ENCODE results near the gene AUTS2.

The AUTS2 gene

GRCh38 chr7:69885431-69885830 lies 287.2 kb downstream of the AUTS2 start:
- DNase-seq (ENCODE audit: low read depth, low spot score): no peak

- no peak for DNase-seq (ENCODE audit: low read depth, low spot score)
Measured at GRCh38 chr7:69889338-69889975, 291.2 kb downstream of the AUTS2 start.

- DNase-seq (ENCODE audit: low read depth, low spot score): no peak
Measured at GRCh38 chr7:69889976-69890351, 291.7 kb downstream of the AUTS2 start.

- DNase-seq (ENCODE audit: low read depth, low spot score): no peak
Measured at GRCh38 chr7:69892790-69893189, 294.5 kb downstream of the AUTS2 start.

DNA sequence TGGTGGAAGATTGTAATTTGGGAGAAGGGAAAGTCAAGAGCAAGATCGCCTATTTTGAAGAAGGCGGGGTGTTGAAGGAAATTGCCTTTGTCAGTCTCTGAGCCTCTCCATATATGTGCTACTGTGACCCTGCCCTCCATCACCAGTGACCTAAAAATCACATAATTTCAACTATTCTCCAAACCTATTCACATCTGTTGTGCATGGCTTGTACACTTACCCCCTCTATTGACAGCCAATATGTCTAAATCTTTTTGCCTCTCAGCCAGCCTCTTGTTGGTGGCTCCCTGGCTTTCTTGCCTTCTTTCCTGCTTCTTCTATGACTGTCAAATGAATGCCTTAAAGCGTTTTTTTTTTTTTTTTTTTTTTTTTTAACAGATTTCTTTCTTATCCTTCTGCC lies 295.6 kb downstream of the AUTS2 start:
- no peak for DNase-seq (ENCODE audit: low read depth, low spot score)

- no peak for DNase-seq (ENCODE audit: low read depth, low spot score)
Measured at GRCh38 chr7:69895446-69895845, 297.2 kb downstream of the AUTS2 start.

DNA sequence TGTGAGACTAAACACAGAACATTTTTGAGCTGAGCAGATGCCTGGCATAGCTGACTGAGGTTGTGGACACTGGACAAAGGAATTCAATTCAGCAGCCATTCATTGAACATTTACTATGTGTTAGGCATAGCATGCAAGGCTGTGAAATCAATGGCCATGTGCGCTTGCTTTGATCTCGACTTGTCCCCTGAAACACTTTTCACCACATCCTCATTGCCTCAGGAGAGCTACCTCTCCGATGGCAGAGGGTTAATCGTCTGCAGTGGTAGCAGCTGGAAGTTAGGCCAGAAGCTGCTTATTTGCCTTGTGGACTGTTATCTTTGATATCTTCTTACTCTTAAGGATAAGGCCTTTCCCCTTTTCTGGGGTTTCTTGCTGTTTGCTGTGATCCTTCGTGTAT lies 297.8 kb downstream of the AUTS2 start:
- no peak for DNase-seq (ENCODE audit: low read depth, low spot score)

DNA sequence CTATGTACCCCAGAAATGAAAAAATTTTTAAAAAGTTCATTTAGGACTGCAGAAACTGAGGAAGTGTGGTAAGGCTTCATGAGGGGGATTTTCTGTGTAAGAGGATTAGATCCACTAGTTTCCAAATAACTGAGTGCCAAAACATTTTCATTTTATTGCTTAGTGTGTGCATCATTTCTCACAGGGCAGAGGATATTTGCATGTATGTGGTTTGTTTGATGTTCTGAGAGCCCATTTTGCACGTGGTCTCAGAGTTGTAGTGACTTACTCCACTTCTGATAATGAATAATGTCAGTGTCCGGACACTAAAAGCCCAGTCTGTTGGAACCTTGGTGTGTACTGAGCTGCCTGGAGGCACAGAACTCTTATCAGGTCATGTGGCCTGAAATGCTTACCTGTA lies 299.9 kb downstream of the AUTS2 start:
- DNase-seq (ENCODE audit: low read depth, low spot score): no peak

DNA sequence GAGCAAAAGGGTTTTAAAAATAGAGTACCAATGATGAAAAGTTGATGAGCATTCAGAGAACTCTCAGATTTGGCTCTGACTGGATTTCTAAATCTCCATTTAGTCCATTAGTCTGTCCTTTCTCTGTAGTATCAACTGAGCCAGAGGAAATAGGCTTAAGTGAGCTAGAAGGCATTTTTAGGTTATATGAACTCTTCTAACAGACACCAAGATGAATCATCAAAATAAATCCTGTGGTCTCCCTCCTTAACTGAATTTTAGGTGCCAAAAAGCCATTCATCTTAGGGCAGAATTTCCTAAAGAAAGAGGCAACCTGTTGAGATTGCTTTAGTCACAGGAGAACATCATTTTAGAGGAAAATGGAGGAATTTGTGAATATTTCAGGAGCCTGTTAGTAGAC lies 305.1 kb downstream of the AUTS2 start:
- DNase-seq (ENCODE audit: low read depth, low spot score): no peak

GRCh38 chr7:69906283-69906995 lies 308.2 kb downstream of the AUTS2 start:
- no peak for DNase-seq (ENCODE audit: low read depth, low spot score)

GRCh38 chr7:69907720-69908119 lies 309.4 kb downstream of the AUTS2 start:
- no peak for DNase-seq (ENCODE audit: low read depth, low spot score)

- DNase-seq (ENCODE audit: low read depth, low spot score): no peak
Measured at GRCh38 chr7:69908454-69908853, 310.2 kb downstream of the AUTS2 start.

DNA sequence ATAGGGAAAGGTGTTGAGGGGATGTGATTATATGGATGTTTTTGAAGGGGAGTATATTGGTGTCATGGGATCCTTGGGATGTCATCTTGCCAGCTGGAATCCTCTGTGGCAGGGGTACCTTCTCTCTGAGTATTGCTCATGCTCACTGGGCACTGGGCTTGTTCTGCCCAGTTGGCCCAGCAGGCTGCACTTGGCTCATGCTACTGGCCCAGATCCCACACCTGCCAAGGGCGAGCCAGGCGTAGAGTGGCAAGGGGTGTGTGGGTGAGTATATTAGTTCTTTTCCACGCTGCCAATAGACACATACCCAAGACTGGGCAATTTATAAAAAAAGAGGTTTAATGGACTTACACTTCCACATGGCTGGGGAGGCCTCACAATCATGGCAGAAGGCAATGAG lies 311.9 kb downstream of the AUTS2 start:
- no peak for DNase-seq (ENCODE audit: low read depth, low spot score)

GRCh38 chr7:69911337-69911736 lies 313.1 kb downstream of the AUTS2 start:
- DNase-seq (ENCODE audit: low read depth, low spot score): no peak

- DNase-seq (ENCODE audit: low read depth, low spot score): no peak
Measured at GRCh38 chr7:69912141-69912540, 313.9 kb downstream of the AUTS2 start.

DNA sequence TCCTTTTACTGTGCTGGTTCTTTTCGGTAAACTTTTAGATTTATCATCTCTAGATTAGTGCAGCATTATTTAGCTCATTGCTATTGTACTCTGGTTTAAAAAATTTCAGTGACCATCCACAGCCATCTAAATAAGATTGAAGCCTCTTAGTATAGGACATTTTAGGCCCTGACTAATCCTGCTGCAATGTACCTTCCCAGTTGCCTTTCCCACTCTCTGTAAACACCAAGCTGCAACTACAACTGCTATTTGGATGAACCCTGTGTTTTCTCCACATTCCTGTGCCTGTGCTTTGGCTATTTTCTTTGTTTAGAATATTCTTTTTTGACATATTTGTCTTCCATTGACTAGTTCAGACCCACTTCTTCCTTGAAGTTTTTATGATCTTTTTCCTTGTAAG lies 314.6 kb downstream of the AUTS2 start:
- DNase-seq (ENCODE audit: low read depth, low spot score): no peak

DNA sequence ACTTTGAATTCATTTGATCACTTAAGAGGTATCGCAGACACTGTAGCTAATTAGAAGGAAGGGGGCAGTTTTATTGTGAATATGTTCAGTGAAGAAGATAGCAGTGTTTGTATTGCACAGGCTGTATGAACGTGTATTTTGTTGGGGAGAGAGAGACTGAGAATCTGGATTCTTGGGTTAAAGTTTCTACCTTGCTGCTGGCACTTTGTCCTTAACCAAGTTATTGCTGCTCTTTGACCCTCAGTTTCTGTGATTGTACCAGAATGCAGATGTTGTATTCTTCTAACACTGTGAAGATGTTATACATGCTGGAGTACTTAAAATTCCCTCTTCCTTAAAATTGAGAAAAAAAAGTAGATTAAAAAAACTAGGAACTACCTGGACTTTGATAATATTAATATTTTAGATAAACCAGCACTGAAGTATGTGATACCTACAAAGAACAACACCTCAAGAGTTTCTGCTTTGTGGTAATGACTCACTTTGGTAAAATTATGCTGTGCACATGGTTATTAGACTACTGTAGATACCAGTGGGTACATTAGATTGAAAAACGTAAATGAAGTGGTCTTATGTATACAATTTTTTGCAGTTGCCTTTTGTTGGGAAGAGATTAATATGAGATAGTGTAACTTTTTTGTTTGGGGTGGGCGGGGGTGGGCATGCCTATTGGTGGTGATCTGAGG lies 321.3 kb downstream of the AUTS2 start:
- no peak for DNase-seq (ENCODE audit: low read depth, low spot score)

- no peak for DNase-seq (ENCODE audit: low read depth, low spot score)
Measured at GRCh38 chr7:69920797-69921196, 322.5 kb downstream of the AUTS2 start.

- DNase-seq (ENCODE audit: low read depth, low spot score): no peak
Measured at GRCh38 chr7:69922026-69922803, 323.9 kb downstream of the AUTS2 start.

GRCh38 chr7:69927461-69927860 lies 329.2 kb downstream of the AUTS2 start:
- DNase-seq (ENCODE audit: low read depth, low spot score): no peak

DNA sequence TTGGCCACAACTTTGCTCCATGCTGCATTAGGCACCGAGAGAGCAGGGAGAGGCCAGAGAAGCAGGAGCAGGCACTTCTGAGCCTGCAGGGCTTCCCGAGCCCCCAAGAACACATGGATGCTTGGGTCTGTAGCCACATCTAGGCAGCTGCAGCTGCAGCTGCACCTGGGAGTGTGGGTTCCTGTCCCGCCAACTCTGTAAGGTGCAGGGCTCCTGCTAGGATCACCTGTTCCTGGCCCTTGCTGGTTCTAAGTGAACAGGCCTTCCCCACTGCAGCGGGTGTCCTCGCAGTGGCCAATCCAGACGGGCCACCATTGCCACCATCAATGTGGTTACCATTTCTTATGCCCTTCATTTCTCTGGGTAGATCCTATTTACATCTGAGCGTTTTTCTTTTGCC lies 330.3 kb downstream of the AUTS2 start:
- no peak for DNase-seq (ENCODE audit: low read depth, low spot score)

DNA sequence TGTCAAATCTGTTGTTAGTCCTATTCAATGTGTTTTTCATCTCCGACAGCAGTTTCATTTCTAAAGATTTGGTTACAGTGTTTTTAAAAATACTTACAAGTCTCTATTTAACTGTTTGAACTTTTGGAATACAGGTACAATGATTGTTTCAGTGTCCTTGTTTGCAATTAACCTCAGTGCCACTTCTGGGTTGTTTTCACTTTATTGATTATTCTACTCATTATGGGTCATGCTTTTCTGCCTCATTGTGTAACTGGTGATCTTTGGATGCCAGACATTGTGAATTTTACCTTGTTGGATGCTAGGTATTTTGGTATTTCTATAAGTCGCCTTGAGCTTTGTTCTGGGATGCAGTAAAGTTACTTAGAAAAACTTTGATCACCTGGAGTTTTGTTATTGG lies 331.3 kb downstream of the AUTS2 start:
- DNase-seq (ENCODE audit: low read depth, low spot score): no peak
